Measurements from ENCODE around the gene EPX.

DNA sequence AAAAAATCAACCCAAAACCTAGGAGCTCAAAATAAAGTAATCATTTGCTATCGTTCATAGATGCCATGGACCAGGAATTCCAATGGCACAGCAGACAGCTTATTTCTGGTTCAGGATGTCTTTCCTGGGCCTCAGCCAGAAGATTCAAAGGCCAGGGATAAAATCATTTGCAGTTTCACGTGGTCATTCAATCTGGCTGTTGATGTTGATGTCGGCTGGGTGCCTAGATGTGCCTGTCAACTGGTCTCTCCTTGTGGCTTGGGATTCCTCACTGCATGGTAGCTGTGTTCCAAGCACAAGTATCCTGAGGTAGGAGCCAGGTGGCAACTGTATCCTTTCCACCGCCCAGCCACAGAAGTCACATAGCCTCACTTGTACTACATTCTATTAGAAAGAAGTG, 10.7 kb upstream of the EPX start:
- TF ChIP-seq, protein P1, sequence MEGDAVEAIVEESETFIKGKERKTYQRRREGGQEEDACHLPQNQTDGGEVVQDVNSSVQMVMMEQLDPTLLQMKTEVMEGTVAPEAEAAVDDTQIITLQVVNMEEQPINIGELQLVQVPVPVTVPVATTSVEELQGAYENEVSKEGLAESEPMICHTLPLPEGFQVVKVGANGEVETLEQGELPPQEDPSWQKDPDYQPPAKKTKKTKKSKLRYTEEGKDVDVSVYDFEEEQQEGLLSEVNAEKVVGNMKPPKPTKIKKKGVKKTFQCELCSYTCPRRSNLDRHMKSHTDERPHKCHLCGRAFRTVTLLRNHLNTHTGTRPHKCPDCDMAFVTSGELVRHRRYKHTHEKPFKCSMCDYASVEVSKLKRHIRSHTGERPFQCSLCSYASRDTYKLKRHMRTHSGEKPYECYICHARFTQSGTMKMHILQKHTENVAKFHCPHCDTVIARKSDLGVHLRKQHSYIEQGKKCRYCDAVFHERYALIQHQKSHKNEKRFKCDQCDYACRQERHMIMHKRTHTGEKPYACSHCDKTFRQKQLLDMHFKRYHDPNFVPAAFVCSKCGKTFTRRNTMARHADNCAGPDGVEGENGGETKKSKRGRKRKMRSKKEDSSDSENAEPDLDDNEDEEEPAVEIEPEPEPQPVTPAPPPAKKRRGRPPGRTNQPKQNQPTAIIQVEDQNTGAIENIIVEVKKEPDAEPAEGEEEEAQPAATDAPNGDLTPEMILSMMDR (IDR thresholded peaks at IDR 0.05), result no peak
- no peak for TF ChIP-seq POLR2A (IDR thresholded peaks at IDR 0.05)
